ENCODE results near the gene MAPK6. TPM values are rescaled to one million over a fixed set of nuclear protein-coding genes. Genes with fewer than 3 reads are reported as not detected.
A peak's percentile ranks its signal among the peaks of the same experiment; 100 is the strongest.

MAPK6 gene
- total and polyA plus RNA-seq, 9 of the 15 experiments (the other 6 are each of a cell fraction or from before 2014, with no cell fraction given): 28.5 to 97.1 (median 74.0) TPM

DNA sequence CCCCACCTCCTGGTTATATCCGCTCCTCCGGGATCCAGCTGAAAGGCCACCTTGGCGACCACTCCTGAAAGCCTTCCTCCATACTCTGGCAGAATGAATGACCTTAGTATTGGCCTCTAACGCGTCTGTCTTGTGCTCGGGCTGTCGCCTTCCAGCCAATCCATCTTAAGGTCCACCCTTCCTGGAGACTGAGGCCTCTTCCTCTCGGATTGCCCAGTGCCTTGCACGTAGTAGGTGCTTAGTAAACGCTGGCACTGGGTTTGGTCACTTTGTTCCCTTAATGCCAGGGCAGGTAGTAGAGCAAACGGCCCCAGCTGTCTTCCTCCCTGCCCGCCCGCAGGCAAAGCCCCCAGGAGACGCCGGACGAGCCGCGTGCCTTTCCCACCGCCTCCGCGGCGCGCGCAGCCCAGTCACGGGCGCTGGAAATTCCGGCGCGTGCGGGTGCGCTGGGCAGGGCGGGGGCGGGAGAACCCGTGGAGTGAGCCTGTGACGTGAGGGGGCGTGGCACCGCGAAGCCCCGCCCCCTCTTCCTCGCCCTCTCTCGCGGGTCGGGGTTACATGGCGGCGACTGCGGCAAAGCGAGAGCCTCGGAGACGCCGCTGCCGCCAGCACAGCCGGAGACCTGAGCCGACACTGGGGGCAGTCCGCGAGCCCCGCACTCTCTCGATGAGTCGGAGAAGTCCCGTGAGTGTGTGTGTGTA, at the start of gene MAPK6 (continued):
- TF ChIP-seq MYBL2 (IDR thresholded peaks at IDR 0.05; ENCODE audit: low read depth) (no peak), MYBL2 (CRISPR knock-in tag; IDR thresholded peaks at IDR 0.05; ENCODE audit: borderline replicate concordance) (no peak), BCOR (IDR thresholded peaks at IDR 0.05) (peak; percentile 88), MCM5 (IDR thresholded peaks at IDR 0.05; ENCODE audit: low read depth) (no peak), SRSF7 (optimal IDR thresholded peaks at IDR 0.05; ENCODE audit: low read depth, low read length) (no peak), MEIS2 (IDR thresholded peaks at IDR 0.05; ENCODE audit: partially characterized antibody) (peak; percentile 53), HNRNPK (IDR thresholded peaks at IDR 0.05; ENCODE audit: low read depth, low read length, poor library complexity, severe bottlenecking) (no peak), HSF4 (CRISPR knock-in tag; IDR thresholded peaks at IDR 0.05; ENCODE audit: borderline replicate concordance) (no peak), HCFC1 (IDR thresholded peaks at IDR 0.05; ENCODE audit: low read depth, low read length) (0 out of 2 replicates have a peak, but pooled peaks have one; percentile 28), KLF13 (tag; IDR thresholded peaks at IDR 0.05; ENCODE audit: borderline replicate concordance, low read depth) (peak; percentile 78), ZFPM2 (CRISPR knock-in tag; IDR thresholded peaks at IDR 0.05) (no peak), TGIF2 (CRISPR knock-in tag; IDR thresholded peaks at IDR 0.05) (no peak), ZBTB17 (CRISPR knock-in tag; IDR thresholded peaks at IDR 0.05) (peak; percentile 79; the same call in 1 of the 2 replicates), STAT5A (IDR thresholded peaks at IDR 0.05; ENCODE audit: borderline replicate concordance, low read length) (no peak), FUS (optimal IDR thresholded peaks at IDR 0.05; ENCODE audit: low read depth, low read length) (no peak)
- TF ChIP-seq, protein P1, sequence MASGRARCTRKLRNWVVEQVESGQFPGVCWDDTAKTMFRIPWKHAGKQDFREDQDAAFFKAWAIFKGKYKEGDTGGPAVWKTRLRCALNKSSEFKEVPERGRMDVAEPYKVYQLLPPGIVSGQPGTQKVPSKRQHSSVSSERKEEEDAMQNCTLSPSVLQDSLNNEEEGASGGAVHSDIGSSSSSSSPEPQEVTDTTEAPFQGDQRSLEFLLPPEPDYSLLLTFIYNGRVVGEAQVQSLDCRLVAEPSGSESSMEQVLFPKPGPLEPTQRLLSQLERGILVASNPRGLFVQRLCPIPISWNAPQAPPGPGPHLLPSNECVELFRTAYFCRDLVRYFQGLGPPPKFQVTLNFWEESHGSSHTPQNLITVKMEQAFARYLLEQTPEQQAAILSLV (tag; IDR thresholded peaks at IDR 0.05): no peak
- TF ChIP-seq, protein P2, sequence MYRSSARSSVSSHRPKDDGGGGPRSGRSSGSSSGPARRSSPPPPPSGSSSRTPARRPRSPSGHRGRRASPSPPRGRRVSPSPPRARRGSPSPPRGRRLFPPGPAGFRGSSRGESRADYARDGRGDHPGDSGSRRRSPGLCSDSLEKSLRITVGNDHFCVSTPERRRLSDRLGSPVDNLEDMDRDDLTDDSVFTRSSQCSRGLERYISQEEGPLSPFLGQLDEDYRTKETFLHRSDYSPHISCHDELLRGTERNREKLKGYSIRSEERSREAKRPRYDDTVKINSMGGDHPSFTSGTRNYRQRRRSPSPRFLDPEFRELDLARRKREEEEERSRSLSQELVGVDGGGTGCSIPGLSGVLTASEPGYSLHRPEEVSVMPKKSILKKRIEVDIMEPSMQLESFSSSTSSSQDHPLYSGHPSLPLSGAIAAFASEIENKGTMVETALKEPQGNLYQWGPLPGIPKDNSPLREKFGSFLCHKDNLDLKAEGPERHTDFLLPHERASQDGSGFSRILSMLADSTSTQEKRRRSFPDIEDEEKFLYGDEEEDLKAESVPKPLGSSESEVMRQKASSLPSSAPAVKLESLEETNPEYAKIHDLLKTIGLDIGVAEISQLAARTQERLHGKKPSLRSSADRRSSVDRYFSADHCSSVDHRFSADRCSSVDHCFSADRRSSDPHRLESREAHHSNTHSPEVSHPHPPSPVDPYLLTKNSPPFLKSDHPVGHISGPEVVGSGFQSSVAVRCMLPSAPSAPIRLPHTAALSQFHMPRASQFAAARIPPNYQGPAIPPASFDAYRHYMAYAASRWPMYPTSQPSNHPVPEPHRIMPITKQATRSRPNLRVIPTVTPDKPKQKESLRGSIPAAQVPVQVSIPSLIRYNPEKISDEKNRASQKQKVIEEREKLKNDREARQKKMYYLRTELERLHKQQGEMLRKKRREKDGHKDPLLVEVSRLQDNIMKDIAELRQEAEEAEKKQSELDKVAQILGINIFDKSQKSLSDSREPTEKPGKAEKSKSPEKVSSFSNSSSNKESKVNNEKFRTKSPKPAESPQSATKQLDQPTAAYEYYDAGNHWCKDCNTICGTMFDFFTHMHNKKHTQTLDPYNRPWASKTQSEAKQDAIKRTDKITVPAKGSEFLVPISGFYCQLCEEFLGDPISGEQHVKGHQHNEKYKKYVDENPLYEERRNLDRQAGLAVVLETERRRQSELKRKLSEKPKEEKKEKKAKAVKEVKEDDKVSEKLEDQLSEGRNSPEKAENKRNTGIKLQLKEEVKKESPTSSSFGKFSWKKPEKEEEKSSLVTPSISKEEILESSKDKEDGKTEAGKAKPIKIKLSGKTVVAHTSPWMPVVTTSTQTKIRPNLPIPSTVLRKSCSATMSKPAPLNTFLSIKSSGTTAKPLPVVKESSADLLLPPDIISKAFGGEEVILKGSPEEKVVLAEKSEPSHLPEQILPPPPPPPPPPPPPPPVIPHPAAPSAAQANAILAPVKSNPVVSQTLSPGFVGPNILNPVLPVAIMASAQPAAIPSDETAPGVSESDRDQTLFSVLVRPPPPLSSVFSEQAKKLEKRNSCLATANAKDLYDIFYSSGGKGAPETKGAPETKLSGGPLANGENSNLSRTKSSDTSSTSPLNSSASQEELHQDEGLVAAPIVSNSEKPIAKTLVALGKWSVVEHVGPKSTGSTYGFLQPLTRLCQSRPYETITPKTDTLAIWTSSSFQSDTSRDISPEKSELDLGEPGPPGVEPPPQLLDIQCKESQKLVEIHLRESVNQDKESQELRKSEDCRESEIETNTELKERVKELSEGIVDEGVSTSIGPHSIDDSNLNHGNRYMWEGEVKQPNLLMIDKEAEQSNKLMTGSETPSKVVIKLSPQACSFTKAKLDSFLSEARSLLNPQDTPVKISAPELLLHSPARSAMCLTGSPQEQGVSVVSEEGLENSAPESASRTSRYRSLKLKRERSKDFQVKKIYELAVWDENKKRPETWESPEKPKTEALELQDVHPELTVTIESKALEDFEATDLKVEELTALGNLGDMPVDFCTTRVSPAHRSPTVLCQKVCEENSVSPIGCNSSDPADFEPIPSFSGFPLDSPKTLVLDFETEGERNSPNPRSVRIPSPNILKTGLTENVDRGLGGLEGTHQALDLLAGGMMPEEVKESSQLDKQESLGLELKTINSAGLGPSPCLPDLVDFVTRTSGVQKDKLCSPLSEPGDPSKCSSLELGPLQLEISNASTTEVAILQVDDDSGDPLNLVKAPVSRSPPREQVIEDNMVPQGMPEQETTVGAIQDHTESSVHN (IDR thresholded peaks at IDR 0.05; ENCODE audit: borderline replicate concordance in 1 of 2, low read depth in 1 of 2): no peak

All from K562 (cell line).